ENCODE results near the gene ACOX1. TPM values are rescaled to one million over a fixed set of nuclear protein-coding genes. Genes with fewer than 3 reads are reported as not detected.

The ACOX1 gene
- polyA plus RNA-seq, 1 donor (not counting 4 experiments of a cell fraction or from before 2014, with no cell fraction given), result 31.8 TPM

DNA sequence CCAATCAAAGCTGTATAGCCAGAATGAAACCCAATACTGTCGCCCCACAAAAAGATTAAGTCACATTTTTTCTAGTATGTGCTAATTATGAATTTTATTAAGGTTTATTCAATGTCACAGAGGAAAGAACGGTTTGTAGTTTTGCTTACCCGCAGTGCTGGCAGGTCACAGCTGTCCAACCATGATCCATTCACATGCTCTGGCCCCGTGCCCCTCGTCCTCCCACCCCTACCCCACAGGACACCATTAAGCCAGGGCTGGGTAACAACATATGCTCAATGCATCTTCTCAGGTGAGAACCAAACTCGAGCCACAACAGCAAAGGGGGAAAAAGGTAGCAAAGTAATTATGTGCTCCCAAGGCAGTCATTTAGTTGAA, 37.5 kb downstream of the ACOX1 start:
- dilution Hi-C loops (cut with MboI; ENCODE audit: extremely low pct_ligation_motif_present, low sequenced_read_pairs), result no loop called here
- Histone ChIP-seq H3K27me3 (ENCODE audit: control insufficient read depth, extremely low read depth, insufficient read depth, low read length) (no peaks in the 10 kb centered on the region), H3K9me1 (ENCODE audit: control insufficient read depth, extremely low read depth, insufficient read depth, low read length) (no peaks in the 10 kb centered on the region), H3K27ac (ENCODE audit: control insufficient read depth, insufficient read depth, low read length) (peak overlapping the region; percentile 42), H4K20me1 (ENCODE audit: control insufficient read depth, extremely low read depth, insufficient read depth, low read length) (no peaks in the 10 kb centered on the region), H3K36me3 (ENCODE audit: control insufficient read depth in 2 of 2, extremely low read depth in 1 of 2, insufficient read depth in 2 of 2, low read length in 2 of 2) (peaks cover 0 to 7% of the 10 kb centered on the region in 2 experiments), H3K4me1 (ENCODE audit: control insufficient read depth, extremely low read depth, insufficient read depth, low read length) (peaks cover 6% of the 10 kb centered on the region), H3K4me2 (ENCODE audit: control insufficient read depth, extremely low read depth, insufficient read depth, low read depth, low read length) (peak overlapping the region; percentile 79), H3K79me2 (ENCODE audit: control insufficient read depth, insufficient read depth, low read length) (no peaks in the 10 kb centered on the region), H3K9me3 (ENCODE audit: control insufficient read depth, low read depth, low read length) (no peaks in the 10 kb centered on the region), H3K4me3 (ENCODE audit: control insufficient read depth in 2 of 3, extremely low read depth in 1 of 3, insufficient read depth in 2 of 3, low read depth in 1 of 3, low read length in 3 of 3) (peak overlapping the region in 2 of 3 experiments; percentile 53 to 90), H3K9ac (ENCODE audit: control insufficient read depth, extremely low read depth, insufficient read depth, low read length) (peak overlapping the region; percentile 91), H2AFZ (ENCODE audit: control insufficient read depth, low read length) (peak overlapping the region; percentile 43)
- no peak for FAIRE-seq
- DNase-seq (ENCODE audit: low read depth, low spot score), result no peak
- TF ChIP-seq EZH2 (IDR thresholded peaks at IDR 0.05; ENCODE audit: low read length), result no peak
- TF ChIP-seq, protein P1, sequence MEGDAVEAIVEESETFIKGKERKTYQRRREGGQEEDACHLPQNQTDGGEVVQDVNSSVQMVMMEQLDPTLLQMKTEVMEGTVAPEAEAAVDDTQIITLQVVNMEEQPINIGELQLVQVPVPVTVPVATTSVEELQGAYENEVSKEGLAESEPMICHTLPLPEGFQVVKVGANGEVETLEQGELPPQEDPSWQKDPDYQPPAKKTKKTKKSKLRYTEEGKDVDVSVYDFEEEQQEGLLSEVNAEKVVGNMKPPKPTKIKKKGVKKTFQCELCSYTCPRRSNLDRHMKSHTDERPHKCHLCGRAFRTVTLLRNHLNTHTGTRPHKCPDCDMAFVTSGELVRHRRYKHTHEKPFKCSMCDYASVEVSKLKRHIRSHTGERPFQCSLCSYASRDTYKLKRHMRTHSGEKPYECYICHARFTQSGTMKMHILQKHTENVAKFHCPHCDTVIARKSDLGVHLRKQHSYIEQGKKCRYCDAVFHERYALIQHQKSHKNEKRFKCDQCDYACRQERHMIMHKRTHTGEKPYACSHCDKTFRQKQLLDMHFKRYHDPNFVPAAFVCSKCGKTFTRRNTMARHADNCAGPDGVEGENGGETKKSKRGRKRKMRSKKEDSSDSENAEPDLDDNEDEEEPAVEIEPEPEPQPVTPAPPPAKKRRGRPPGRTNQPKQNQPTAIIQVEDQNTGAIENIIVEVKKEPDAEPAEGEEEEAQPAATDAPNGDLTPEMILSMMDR (optimal IDR thresholded peaks at IDR 0.05 in 1 of 3, IDR thresholded peaks at IDR 0.05 in 1 of 3, conservative IDR thresholded peaks at IDR 0.05 in 1 of 3; ENCODE audit: extremely low read depth in 1 of 3, insufficient read depth in 2 of 3, low read length in 3 of 3), result no peak

DNA sequence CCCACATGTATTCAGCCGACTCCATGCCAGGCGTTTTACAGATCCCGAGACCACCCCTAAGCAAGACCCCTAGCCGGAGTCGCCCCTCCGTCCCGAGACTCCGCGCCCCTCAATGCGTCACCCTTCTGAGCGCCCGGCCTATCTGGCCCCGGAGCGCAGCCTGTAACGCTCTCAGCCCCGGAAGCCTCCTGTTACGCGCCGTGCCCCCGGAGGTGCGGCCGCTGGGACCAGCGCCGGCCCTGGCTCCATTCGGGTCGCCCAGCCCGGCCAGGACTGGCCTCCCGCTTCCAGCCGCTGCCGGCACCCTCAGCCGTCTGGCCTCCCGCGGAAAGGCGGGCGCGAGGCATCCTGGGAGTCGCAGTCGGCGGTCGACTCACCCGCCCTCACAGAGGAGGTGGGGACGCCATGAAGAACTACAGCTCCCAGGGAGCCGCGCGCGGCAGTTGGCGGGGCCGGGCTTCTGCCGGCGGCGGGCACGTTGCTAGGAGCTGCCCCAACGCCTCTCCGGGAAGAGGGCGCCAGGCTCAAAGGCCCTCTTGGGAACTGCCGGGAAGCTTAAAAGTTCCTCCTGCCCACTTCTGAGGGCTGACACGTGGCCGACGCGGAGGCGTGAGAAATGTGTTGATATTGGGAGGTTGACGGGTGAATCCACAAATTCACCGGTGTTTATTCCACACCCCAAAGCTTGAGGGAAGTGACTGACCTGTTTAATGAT, 38.1 kb downstream of the ACOX1 start, which contains the start of gene FBF1:
TSS of gene FBF1 (minus strand) at position 316 of the 715 bp plus-strand sequence. CDS start 2,893 bp downstream, outside the sequence.
- Histone ChIP-seq H3K9ac (ENCODE audit: control insufficient read depth, extremely low read depth, insufficient read depth, low read length) (peak within 1 kb of the TSS; percentile 91), H2AFZ (ENCODE audit: control insufficient read depth, low read length) (peak within 1 kb of the TSS; percentile 94), H3K4me2 (ENCODE audit: control insufficient read depth, extremely low read depth, insufficient read depth, low read depth, low read length) (peak within 1 kb of the TSS; percentile 97), H3K27me3 (ENCODE audit: control insufficient read depth, extremely low read depth, insufficient read depth, low read length) (no peaks in the 10 kb centered on the region), H3K4me3 (ENCODE audit: control insufficient read depth in 2 of 3, extremely low read depth in 1 of 3, insufficient read depth in 2 of 3, low read depth in 1 of 3, low read length in 3 of 3) (peak within 1 kb of the TSS; percentile 88 to 99 (median 90)), H3K9me1 (ENCODE audit: control insufficient read depth, extremely low read depth, insufficient read depth, low read length) (no peaks in the 10 kb centered on the region), H4K20me1 (ENCODE audit: control insufficient read depth, extremely low read depth, insufficient read depth, low read length) (no peaks in the 10 kb centered on the region), H3K4me1 (ENCODE audit: control insufficient read depth, extremely low read depth, insufficient read depth, low read length) (peaks cover 6% of the 10 kb centered on the region), H3K36me3 (ENCODE audit: control insufficient read depth in 2 of 2, extremely low read depth in 1 of 2, insufficient read depth in 2 of 2, low read length in 2 of 2) (peaks cover 0 to 3% of the 10 kb centered on the region in 2 experiments), H3K79me2 (ENCODE audit: control insufficient read depth, insufficient read depth, low read length) (no peaks in the 10 kb centered on the region), H3K27ac (ENCODE audit: control insufficient read depth, insufficient read depth, low read length) (peak within 1 kb of the TSS; percentile 70), H3K9me3 (ENCODE audit: control insufficient read depth, low read depth, low read length) (no peaks in the 10 kb centered on the region)
- TF ChIP-seq EZH2 (IDR thresholded peaks at IDR 0.05; ENCODE audit: low read length), result no peak
- TF ChIP-seq, protein P1 (optimal IDR thresholded peaks at IDR 0.05 in 1 of 3, IDR thresholded peaks at IDR 0.05 in 1 of 3, conservative IDR thresholded peaks at IDR 0.05 in 1 of 3; ENCODE audit: extremely low read depth in 1 of 3, insufficient read depth in 2 of 3, low read length in 3 of 3), result peak in 1 of 3 experiments; percentile 17
- FAIRE-seq, result no peak
- dilution Hi-C loops (cut with MboI; ENCODE audit: extremely low pct_ligation_motif_present, low sequenced_read_pairs), result no loop called here
- peak; percentile 55 for DNase-seq (ENCODE audit: low read depth, low spot score)
